IMR-90 (cell line): ENCODE measurements around the gene ENOX1. TPM values are rescaled to one million over a fixed set of nuclear protein-coding genes. Genes with fewer than 3 reads are reported as not detected.
A peak's percentile ranks its signal among the peaks of the same experiment; 100 is the strongest.

Source experiments
- ATAC-seq: fragments of 200-7000 bp; cut with Tn5 transposase; 2 replicates; pipeline ENCODE4 v1.9.1; 2020; ENCODE audit warnings: low read depth, mild to moderate bottlenecking, moderate library complexity
- BruUV-seq: library from RNA; stranded (reverse); fragments of 400-500 nt; replicated peaks from 2 replicates; lab custom pipeline; 2021; lab: Mats Ljungman, UMichigan
- CTCF ChIA-PET: fragments of 300-600 bp; formaldehyde crosslinking; extraction: SDS; loops from one replicate; lab custom pipeline; 2021; ENCODE audit warnings: antibody characterized with exemption; lab: Yijun Ruan, JAX
- POLR2A ChIA-PET: fragments of 300-600 bp; sonication (Branson Sonifier 250); formaldehyde crosslinking; loops from one replicate; lab custom pipeline; 2022; ENCODE audit warnings: antibody characterized with exemption; ENCODE audit not compliant: unreplicated experiment; lab: Charles Lee
- DNase-seq: peaks from one replicate; pipeline ENCODE4 v3.0.0; 2013
- H2AFZ ChIP-seq: replicated peaks from 2 replicates; pipeline ENCODE3; 2013; ENCODE audit warnings: low read length, mild to moderate bottlenecking; ENCODE audit not compliant: poor library complexity
- H2AK5ac ChIP-seq: 2 replicates; pipeline ENCODE4 v1.6.1; 2013; ENCODE audit warnings: low read depth, low read length, inconsistent platforms
- H2AK9ac ChIP-seq: replicated peaks from 2 replicates; pipeline ENCODE3; 2013; ENCODE audit warnings: mild to moderate bottlenecking, low read depth, low read length, moderate library complexity; ENCODE audit not compliant: poor library complexity
- H2BK120ac ChIP-seq: 2 replicates; pipeline ENCODE4 v1.6.1; 2013; ENCODE audit warnings: low read depth, low read length, inconsistent platforms
- H2BK15ac ChIP-seq: 3 replicates; pipeline ENCODE4 v1.6.1; 2013; ENCODE audit warnings: low read depth, low read length, inconsistent platforms
- H2BK20ac ChIP-seq: 2 replicates; pipeline ENCODE4 v1.6.1; 2013; ENCODE audit warnings: low read depth, mild to moderate bottlenecking, inconsistent platforms, low read length, moderate library complexity
- H2BK5ac ChIP-seq: 2 replicates; pipeline ENCODE4 v1.6.1; 2013; ENCODE audit warnings: mild to moderate bottlenecking, low read depth, low read length, inconsistent platforms; ENCODE audit not compliant: poor library complexity, severe bottlenecking
- H3K14ac ChIP-seq: replicated peaks from 2 replicates; pipeline ENCODE4 v1.6.1; 2013; ENCODE audit warnings: low read depth, low read length, inconsistent platforms
- H3K18ac ChIP-seq: 2 replicates; pipeline ENCODE4 v1.6.1; 2013; ENCODE audit warnings: low read depth, low read length, control low read depth
- H3K23ac ChIP-seq: 2 replicates; pipeline ENCODE4 v1.6.1; 2013; ENCODE audit warnings: low read depth, low read length, inconsistent platforms
- H3K27ac ChIP-seq: 2 replicates; pipeline ENCODE4 v1.5.1; 2013; ENCODE audit warnings: mild to moderate bottlenecking, control low read depth, low read length; ENCODE audit not compliant: insufficient read depth
- H3K27me3 ChIP-seq: 2 replicates; pipeline ENCODE4 v1.6.1; 2013; ENCODE audit warnings: low read length; ENCODE audit not compliant: control insufficient read depth, insufficient read depth
- H3K36me3 ChIP-seq: 2 replicates; pipeline ENCODE4 v1.6.1; 2013; ENCODE audit warnings: low read length, mixed read lengths; ENCODE audit not compliant: control insufficient read depth, insufficient read depth
- H3K4ac ChIP-seq: 2 replicates; pipeline ENCODE4 v1.6.1; 2013; ENCODE audit warnings: low read depth, low read length, inconsistent platforms
- H3K4me1 ChIP-seq: 2 replicates; pipeline ENCODE4 v1.6.1; 2013; ENCODE audit warnings: low read length, mixed read lengths; ENCODE audit not compliant: control insufficient read depth, insufficient read depth
- H3K4me2 ChIP-seq: 2 replicates; pipeline ENCODE4 v1.6.1; 2013; ENCODE audit warnings: low read depth, mild to moderate bottlenecking, control low read depth, low read length, moderate library complexity
- H3K4me3 ChIP-seq: 2 replicates; pipeline ENCODE4 v1.5.1; 2013; ENCODE audit warnings: low read depth, mild to moderate bottlenecking, control low read depth, low read length, moderate library complexity; ENCODE audit not compliant: insufficient read depth
- H3K56ac ChIP-seq: 2 replicates; pipeline ENCODE4 v1.6.1; 2013; ENCODE audit warnings: low read length, inconsistent platforms; ENCODE audit not compliant: insufficient read depth; ENCODE audit errors: extremely low read depth
- H3K79me1 ChIP-seq, 2 experiments: 2 replicates each; pipeline ENCODE4 v1.6.1; 2013; ENCODE audit warnings: low read length in 2 of 2, inconsistent platforms in 1 of 2, low read depth in 1 of 2
- H3K9ac ChIP-seq: 2 replicates; pipeline ENCODE4 v1.6.1; 2013; ENCODE audit warnings: low read depth, low read length, control low read depth
- H3K9me1 ChIP-seq: 2 replicates; pipeline ENCODE4 v1.6.1; 2013; ENCODE audit warnings: low read length, inconsistent platforms; ENCODE audit not compliant: insufficient read depth
- H3K9me3 ChIP-seq: 2 replicates; pipeline ENCODE4 v1.6.1; 2013; ENCODE audit warnings: low read length; ENCODE audit not compliant: control insufficient read depth, insufficient read depth
- H4K20me1 ChIP-seq: 2 replicates; pipeline ENCODE4 v1.6.1; 2013; ENCODE audit warnings: low read length, inconsistent platforms; ENCODE audit not compliant: insufficient read depth
- H4K5ac ChIP-seq: 2 replicates; pipeline ENCODE4 v1.6.1; 2013; ENCODE audit warnings: mild to moderate bottlenecking, low read depth, low read length, control low read depth
- H4K8ac ChIP-seq, 2 experiments: 2 replicates each; pipeline ENCODE4 v1.6.1; 2013; ENCODE audit warnings: low read depth in 2 of 2, low read length in 2 of 2, control low read depth in 1 of 2, inconsistent platforms in 1 of 2
- H4K91ac ChIP-seq: 2 replicates; pipeline ENCODE4 v1.6.1; 2013; ENCODE audit warnings: low read depth, low read length, inconsistent platforms; ENCODE audit not compliant: insufficient read depth
- CHD1 ChIP-seq: IDR thresholded peaks from 2 replicates; pipeline ENCODE4 v1.6.1; 2012; ENCODE audit warnings: low read depth, low read length, improper control_type of control experiment
- MAFK ChIP-seq: IDR thresholded peaks from 2 replicates; pipeline ENCODE4 v1.6.1; 2012; ENCODE audit warnings: low read depth, low read length, improper control_type of control experiment
- MXI1 ChIP-seq: IDR thresholded peaks from 2 replicates; pipeline ENCODE4 v1.6.1; 2012; ENCODE audit warnings: low read depth, mild to moderate bottlenecking, low read length, moderate library complexity, borderline replicate concordance
- POLR2A ChIP-seq: IDR thresholded peaks from 2 replicates; pipeline ENCODE4 v1.6.1; 2012; ENCODE audit warnings: mild to moderate bottlenecking, low read depth, low read length
- RCOR1 ChIP-seq: IDR thresholded peaks from 2 replicates; pipeline ENCODE4 v1.6.1; 2012; ENCODE audit warnings: mild to moderate bottlenecking, low read length, improper control_type of control experiment; ENCODE audit not compliant: insufficient replicate concordance
- RFX5 ChIP-seq: IDR thresholded peaks from 2 replicates; pipeline ENCODE4 v1.8.0; 2012; ENCODE audit warnings: low read depth, mild to moderate bottlenecking, low read length, moderate library complexity
- SMC3 ChIP-seq: fragments of 150-350 bp; IDR thresholded peaks from 2 replicates; pipeline ENCODE4 v1.6.1; 2016; ENCODE audit warnings: low read depth, mild to moderate bottlenecking, antibody characterized with exemption, low read length, moderate library complexity
- WGBS, 2 experiments: methylation state at CpG; one replicate each; pipeline versions ENCODE4 v1.1.5 to v1.1.7; 2013; ENCODE audit warnings: missing lambda C conversion rate in 2 of 2; ENCODE audit not compliant: insufficient read length in 1 of 2; ENCODE audit errors: extremely low coverage in 2 of 2; 5-methylcytosine and 5-hydroxymethylcytosine counted together
- dilution Hi-C: fragments of 300-500 bp; cut with HindIII; formaldehyde crosslinking; loops from one replicate; pipeline ENCODE4 v1.14.3; 2018; ENCODE audit warnings: low sequenced_read_pairs; ENCODE audit not compliant: unreplicated experiment
- in situ Hi-C: fragments of 300-500 bp; cut with MboI; formaldehyde crosslinking; loops from 3 replicates; pipeline ENCODE4 v1.14.3; 2019; ENCODE audit warnings: low sequenced_read_pairs, inconsistent platforms, mixed read lengths
- intact Hi-C: fragments of 100-400 bp; cut with micrococcal nuclease; formaldehyde crosslinking; loops from 2 replicates; pipeline ENCODE4 v1.10.0; 2022
- polyA plus RNA-seq, 3 experiments: library from polyadenylated mRNA; depleted of rRNA; stranded (reverse); fragments of >200 nt; gene quantifications; 2 replicates each; pipeline ENCODE4 v1.2.3, GENCODE V29; 2012; ENCODE audit warnings: low replicate concordance in 1 of 3
- total RNA-seq: library from RNA; depleted of rRNA; stranded (reverse); fragments of >200 nt; gene quantifications from 2 replicates; pipeline ENCODE4 v1.2.3, GENCODE V29; 2012
- TF ChIP-seq, protein P1 (sequence below): fragments of 150-350 bp; IDR thresholded peaks from 2 replicates; pipeline ENCODE4 v1.6.1; 2016; ENCODE audit warnings: low read depth, mild to moderate bottlenecking, low read length, moderate library complexity, borderline replicate concordance
- TF ChIP-seq, protein P2 (sequence below): conservative IDR thresholded peaks from 2 replicates; pipeline ENCODE4 v1.5.1; 2012; ENCODE audit warnings: mild to moderate bottlenecking, low read depth, low read length, improper control_type of control experiment

Gene ENOX1
- total and polyA plus RNA-seq, 2 of the 4 experiments (the other 2 are of a cell fraction) = 0.99 to 1.3 TPM

DNA sequence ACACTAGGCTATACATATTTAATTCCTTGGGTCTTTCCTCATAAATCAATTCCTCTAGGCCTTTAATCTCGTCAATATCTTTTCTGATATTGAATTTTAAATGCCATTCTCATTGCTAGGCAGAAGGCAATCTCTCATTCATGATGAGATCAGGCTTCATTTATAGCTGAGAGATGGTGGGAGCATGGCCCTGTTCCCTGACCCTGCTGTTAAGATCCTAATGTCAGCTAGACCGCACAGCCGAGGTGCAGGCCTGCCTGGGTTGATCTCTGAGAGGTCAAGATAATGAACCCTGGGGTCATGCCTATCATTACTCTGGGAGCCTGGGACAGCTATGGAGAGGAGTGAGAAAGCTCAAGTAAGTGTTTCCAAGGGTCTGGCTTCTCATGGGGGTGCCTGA lies 509.6 kb downstream of the ENOX1 start:
- peaks cover 4% of the 10 kb centered on the region; the same call in 1 of the 2 replicates for H3K9me1 ChIP-seq
- TF ChIP-seq MAFK (no peak), SMC3 (no peak), POLR2A (no peak), MXI1 (no peak), RCOR1 (no peak), RFX5 (no peak), CHD1 (no peak)
- TF ChIP-seq, protein P1, sequence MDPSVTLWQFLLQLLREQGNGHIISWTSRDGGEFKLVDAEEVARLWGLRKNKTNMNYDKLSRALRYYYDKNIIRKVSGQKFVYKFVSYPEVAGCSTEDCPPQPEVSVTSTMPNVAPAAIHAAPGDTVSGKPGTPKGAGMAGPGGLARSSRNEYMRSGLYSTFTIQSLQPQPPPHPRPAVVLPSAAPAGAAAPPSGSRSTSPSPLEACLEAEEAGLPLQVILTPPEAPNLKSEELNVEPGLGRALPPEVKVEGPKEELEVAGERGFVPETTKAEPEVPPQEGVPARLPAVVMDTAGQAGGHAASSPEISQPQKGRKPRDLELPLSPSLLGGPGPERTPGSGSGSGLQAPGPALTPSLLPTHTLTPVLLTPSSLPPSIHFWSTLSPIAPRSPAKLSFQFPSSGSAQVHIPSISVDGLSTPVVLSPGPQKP = no peak
- TF ChIP-seq, protein P2, sequence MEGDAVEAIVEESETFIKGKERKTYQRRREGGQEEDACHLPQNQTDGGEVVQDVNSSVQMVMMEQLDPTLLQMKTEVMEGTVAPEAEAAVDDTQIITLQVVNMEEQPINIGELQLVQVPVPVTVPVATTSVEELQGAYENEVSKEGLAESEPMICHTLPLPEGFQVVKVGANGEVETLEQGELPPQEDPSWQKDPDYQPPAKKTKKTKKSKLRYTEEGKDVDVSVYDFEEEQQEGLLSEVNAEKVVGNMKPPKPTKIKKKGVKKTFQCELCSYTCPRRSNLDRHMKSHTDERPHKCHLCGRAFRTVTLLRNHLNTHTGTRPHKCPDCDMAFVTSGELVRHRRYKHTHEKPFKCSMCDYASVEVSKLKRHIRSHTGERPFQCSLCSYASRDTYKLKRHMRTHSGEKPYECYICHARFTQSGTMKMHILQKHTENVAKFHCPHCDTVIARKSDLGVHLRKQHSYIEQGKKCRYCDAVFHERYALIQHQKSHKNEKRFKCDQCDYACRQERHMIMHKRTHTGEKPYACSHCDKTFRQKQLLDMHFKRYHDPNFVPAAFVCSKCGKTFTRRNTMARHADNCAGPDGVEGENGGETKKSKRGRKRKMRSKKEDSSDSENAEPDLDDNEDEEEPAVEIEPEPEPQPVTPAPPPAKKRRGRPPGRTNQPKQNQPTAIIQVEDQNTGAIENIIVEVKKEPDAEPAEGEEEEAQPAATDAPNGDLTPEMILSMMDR = no peak
- peak overlapping the region; percentile 70; the same call in 1 of the 2 replicates for H3K4ac ChIP-seq
- H2BK120ac ChIP-seq = peak overlapping the region; percentile 34; the same call in 1 of the 2 replicates
- no peaks in the 10 kb centered on the region for H4K20me1 ChIP-seq
- intact Hi-C loops (loop anchor here (10.0 kb wide), 1 partner anchor 598 kb away; the partner anchor contains the start of genes CCDC122 and LACC1), dilution Hi-C loops (no loop called here), in situ Hi-C loops (no loop called here)
- no peaks in the 10 kb centered on the region for H3K9me3 ChIP-seq
- H4K8ac ChIP-seq = no peak overlapping the region
- H3K27me3 ChIP-seq = no peaks in the 10 kb centered on the region
- no CpG with 5 or more reads among the region's 3 CpGs for WGBS, 2 experiments
- no peak for ATAC-seq
- H3K14ac ChIP-seq = peak overlapping the region; percentile 54
- H2AK5ac ChIP-seq = peak overlapping the region; percentile 85
- H4K91ac ChIP-seq = peak overlapping the region; percentile 34
- ChIA-PET CTCF (no interaction called here), POLR2A (no interaction called here)
- H3K56ac ChIP-seq = no peak overlapping the region
- H3K4me1 ChIP-seq = peaks cover 13% of the 10 kb centered on the region
- peak overlapping the region; percentile 77; the same call in 1 of the 2 replicates for H2BK20ac ChIP-seq
- BruUV-seq = no TSS peak
- peak overlapping the region; percentile 42 for H3K18ac ChIP-seq
- H3K79me1 ChIP-seq = no peaks in the 10 kb centered on the region
- H3K23ac ChIP-seq = no peak overlapping the region
- peak overlapping the region; percentile 18 for H2AFZ ChIP-seq
- no peak overlapping the region for H3K9ac ChIP-seq
- peak overlapping the region; percentile 44; the same call in 1 of the 3 replicates for H2BK15ac ChIP-seq
- peak overlapping the region; percentile 18 for H2BK5ac ChIP-seq
- H2AK9ac ChIP-seq = no peak overlapping the region
- no peak overlapping the region for H3K4me3 ChIP-seq
- H3K27ac ChIP-seq = no peak overlapping the region
- H3K4me2 ChIP-seq = no peak overlapping the region
- no peak for DNase-seq
- H4K5ac ChIP-seq = peak overlapping the region; percentile 85; the same call in 1 of the 2 replicates
- no peaks in the 10 kb centered on the region for H3K36me3 ChIP-seq
